ENCODE measurements around the gene NOS1AP. TPM values are rescaled to one million over a fixed set of nuclear protein-coding genes. Genes with fewer than 3 reads are reported as not detected.

Gene NOS1AP
- total RNA-seq, 1 experiment from 2014 or later = 14.7 TPM

- TF ChIP-seq ZNF512 (CRISPR knock-in tag; IDR thresholded peaks at IDR 0.05; ENCODE audit: borderline replicate concordance) (no peak), NR3C1 (CRISPR knock-in tag; conservative IDR thresholded peaks at IDR 0.05; ENCODE audit: low read depth) (no peak), E2F4 (CRISPR knock-in tag; IDR thresholded peaks at IDR 0.05; ENCODE audit: borderline replicate concordance, low read depth) (no peak), CDX4 (CRISPR knock-in tag; IDR thresholded peaks at IDR 0.05; ENCODE audit: borderline replicate concordance) (no peak), ATF1 (CRISPR knock-in tag; IDR thresholded peaks at IDR 0.05) (no peak)
Observed at GRCh38 chr1:162264108-162264507, 194.6 kb downstream of the NOS1AP start (continued).

GRCh38 chr1:162265983-162266382 lies 196.5 kb downstream of the NOS1AP start:
- Mint-ChIP-seq H3K9me3 (peaks cover 4% of the 10 kb centered on the region), H3K4me1 (peaks cover 7% of the 10 kb centered on the region), H3K4me3 (no peak overlapping the region), H3K36me3 (no peaks in the 10 kb centered on the region), H3K27ac (no peak overlapping the region), H3K27me3 (ENCODE audit: low read depth) (no peaks in the 10 kb centered on the region)
- no peak for ATAC-seq
- ChIA-PET POLR2A (no interaction called here), CTCF (no interaction called here)
- TF ChIP-seq ZNF512 (CRISPR knock-in tag; IDR thresholded peaks at IDR 0.05; ENCODE audit: borderline replicate concordance) (no peak), ZNF425 (CRISPR knock-in tag; conservative IDR thresholded peaks at IDR 0.05) (no peak), ZNF671 (CRISPR knock-in tag; IDR thresholded peaks at IDR 0.05) (no peak), TEAD1 (CRISPR knock-in tag; IDR thresholded peaks at IDR 0.05) (no peak), ELF4 (CRISPR knock-in tag; IDR thresholded peaks at IDR 0.05; ENCODE audit: low read depth) (no peak), CDX4 (CRISPR knock-in tag; IDR thresholded peaks at IDR 0.05; ENCODE audit: borderline replicate concordance) (no peak), ZNF263 (CRISPR knock-in tag; IDR thresholded peaks at IDR 0.05; ENCODE audit: low read depth) (no peak), NFATC4 (CRISPR knock-in tag; IDR thresholded peaks at IDR 0.05) (no peak), RELA (CRISPR knock-in tag; IDR thresholded peaks at IDR 0.05; ENCODE audit: borderline replicate concordance) (no peak), ATF6 (CRISPR knock-in tag; IDR thresholded peaks at IDR 0.05) (no peak), ZNF232 (CRISPR knock-in tag; IDR thresholded peaks at IDR 0.05) (no peak), CREB1 (CRISPR knock-in tag; IDR thresholded peaks at IDR 0.05) (no peak), EMX1 (CRISPR knock-in tag; IDR thresholded peaks at IDR 0.05) (no peak)
- no peak for DNase-seq (ENCODE audit: low spot score)

Measured in WTC11 (cell line).